HEK293 (cell line): ENCODE results near the gene RGS9.

Experiments used
- CTCF ChIA-PET: fragments of 350-600 bp; formaldehyde crosslinking; extraction: SDS; loops from one replicate; lab custom pipeline; 2021; ENCODE audit warnings: antibody characterized with exemption; lab: Yijun Ruan, JAX
- POLR2A ChIA-PET: fragments of 300-600 bp; formaldehyde crosslinking; extraction: SDS; loops from one replicate; lab custom pipeline; 2020; ENCODE audit warnings: antibody characterized with exemption, inconsistent platforms; lab: Yijun Ruan, JAX
- H3K27ac ChIP-seq: fragments of 200-500 bp; sonication (Bioruptor generic); 2 replicates; pipeline ENCODE4 v1.5.1; 2014; ENCODE audit warnings: low read depth, low read length, control low read depth, inconsistent platforms; ENCODE audit errors: extremely low read depth
- H3K36me3 ChIP-seq, 2 experiments: fragments of 200-500 bp in 1 of 2; sonication (Bioruptor generic) in 1 of 2; 1 replicate in 1 of 2; 2 replicates in 1 of 2; pipeline ENCODE4 v1.5.1; 2014 to 2017; ENCODE audit warnings: inconsistent platforms in 2 of 2, low read length in 2 of 2; ENCODE audit not compliant: control insufficient read depth in 2 of 2, insufficient read depth in 1 of 2
- H3K4me1 ChIP-seq: fragments of 200-500 bp; sonication (Bioruptor generic); 2 replicates; pipeline ENCODE4 v1.5.1; 2014; ENCODE audit warnings: mild to moderate bottlenecking, low read length, inconsistent platforms; ENCODE audit not compliant: control insufficient read depth, insufficient read depth
- H3K4me3 ChIP-seq: 2 replicates; pipeline ENCODE4 v1.5.1; 2011; ENCODE audit warnings: low read depth, mild to moderate bottlenecking, control low read depth, low read length, moderate library complexity
- H3K9me3 ChIP-seq: fragments of 200-500 bp; sonication (Bioruptor generic); 2 replicates; pipeline ENCODE4 v1.5.1; 2014; ENCODE audit warnings: low read depth, low read length, inconsistent platforms; ENCODE audit not compliant: control insufficient read depth, insufficient read depth
- GLI4 ChIP-seq: fragments of 450-650 bp; formaldehyde crosslinking; IDR thresholded peaks from 2 replicates; pipeline ENCODE4 v1.5.1; 2016; ENCODE audit warnings: missing biosample characterization, missing genetic modification characterization
- SCRT2 ChIP-seq: fragments of 450-650 bp; formaldehyde crosslinking; IDR thresholded peaks from 2 replicates; pipeline ENCODE4 v1.5.1; 2016; ENCODE audit warnings: missing biosample characterization, missing genetic modification characterization
- SETDB1 ChIP-seq: IDR thresholded peaks from one replicate; pipeline ENCODE4 v1.6.1; 2017; ENCODE audit warnings: mild to moderate bottlenecking, low read length, moderate library complexity, mixed read lengths; ENCODE audit not compliant: insufficient read length
- ZBTB20 ChIP-seq: fragments of 450-650 bp; formaldehyde crosslinking; IDR thresholded peaks from 2 replicates; pipeline ENCODE4 v1.5.1; 2016; ENCODE audit warnings: missing biosample characterization, missing genetic modification characterization
- ZBTB21 ChIP-seq: fragments of 450-650 bp; formaldehyde crosslinking; IDR thresholded peaks from 2 replicates; pipeline ENCODE4 v1.5.1; 2017; ENCODE audit warnings: missing biosample characterization, missing genetic modification characterization
- ZBTB49 ChIP-seq: fragments of 450-650 bp; formaldehyde crosslinking; IDR thresholded peaks from 2 replicates; pipeline ENCODE4 v1.5.1; 2016; ENCODE audit warnings: missing biosample characterization, missing genetic modification characterization, low read depth
- ZNF157 ChIP-seq: fragments of 450-650 bp; formaldehyde crosslinking; IDR thresholded peaks from 2 replicates; pipeline ENCODE4 v1.5.1; 2016; ENCODE audit warnings: missing biosample characterization, missing genetic modification characterization
- ZNF169 ChIP-seq: fragments of 450-650 bp; formaldehyde crosslinking; IDR thresholded peaks from 2 replicates; pipeline ENCODE4 v1.5.1; 2016; ENCODE audit warnings: missing biosample characterization, missing genetic modification characterization
- ZNF18 ChIP-seq: fragments of 450-650 bp; formaldehyde crosslinking; IDR thresholded peaks from 2 replicates; pipeline ENCODE4 v1.5.1; 2016; ENCODE audit warnings: missing biosample characterization, missing genetic modification characterization
- ZNF366 ChIP-seq: fragments of 450-650 bp; formaldehyde crosslinking; conservative IDR thresholded peaks from 2 replicates; pipeline ENCODE4 v1.5.1; 2016; ENCODE audit warnings: missing biosample characterization, missing genetic modification characterization
- ZNF670 ChIP-seq: fragments of 450-650 bp; formaldehyde crosslinking; IDR thresholded peaks from 2 replicates; pipeline ENCODE4 v1.5.1; 2016; ENCODE audit warnings: missing biosample characterization, missing genetic modification characterization, low read depth
- ZNF704 ChIP-seq: fragments of 450-650 bp; formaldehyde crosslinking; IDR thresholded peaks from 2 replicates; pipeline ENCODE4 v1.5.1; 2016; ENCODE audit warnings: missing biosample characterization, missing genetic modification characterization
- ZNF768 ChIP-seq: fragments of 450-650 bp; formaldehyde crosslinking; IDR thresholded peaks from 2 replicates; pipeline ENCODE4 v1.5.1; 2018; ENCODE audit warnings: missing biosample characterization, mild to moderate bottlenecking, missing genetic modification characterization
- ZSCAN18 ChIP-seq: fragments of 450-650 bp; formaldehyde crosslinking; IDR thresholded peaks from 2 replicates; pipeline ENCODE4 v1.5.1; 2016; ENCODE audit warnings: missing biosample characterization, missing genetic modification characterization

Gene RGS9

GRCh38 chr17:65097110-65097509 is 40.1 kb upstream of the RGS9 start:
- POLR2A ChIA-PET = interaction anchor here (0.7 kb wide), 1 partner anchor 44 kb away, joined by 4 read pairs; no protein-coding TSS in a partner anchor
- H3K4me3 ChIP-seq = no peak overlapping the region
- no peaks in the 10 kb centered on the region for H3K4me1 ChIP-seq
- no peak for TF ChIP-seq ZBTB21 (tag by site-specific recombination)
- TF ChIP-seq, all 188 proteins: peak for 0
- Histone ChIP-seq H3K27ac (no peak overlapping the region), H3K36me3 (no peaks in the 10 kb centered on the region), H3K9me3 (no peaks in the 10 kb centered on the region)
- CTCF ChIA-PET = interaction anchor here (0.5 to 0.8 kb wide), 4 partner anchors 25 to 470 kb away, joined by 3 to 6 read pairs (median 3); no protein-coding TSS in a partner anchor

- Histone ChIP-seq H3K36me3 (peaks cover 0 to 8% of the 10 kb centered on the region in 2 experiments; a peak in 1 of 3 replicates), H3K27ac (no peak overlapping the region), H3K4me1 (no peaks in the 10 kb centered on the region), H3K9me3 (no peaks in the 10 kb centered on the region), H3K4me3 (no peak overlapping the region)
- TF ChIP-seq ZNF366 (tag by site-specific recombination) (no peak), ZNF768 (tag by site-specific recombination) (peak; percentile 76; the same call in 1 of the 2 replicates)
- POLR2A ChIA-PET = interaction anchor here (0.6 to 2.6 kb wide), 2 partner anchors 7 to 43 kb away, joined by 8 to 11 read pairs; partner anchors contain the start of gene GNA13
- CTCF ChIA-PET = interaction anchor here (0.7 to 5.1 kb wide), 26 partner anchors 9 to 1234 kb away, joined by 3 to 36 read pairs (median 6); partner anchors contain the start of gene RGS9
Measured at GRCh38 chr17:65099475-65099874, 37.7 kb upstream of the RGS9 start.

GRCh38 chr17:65099941-65100315 is 37.2 kb upstream of the RGS9 start:
- ChIA-PET CTCF (interaction anchor here (0.6 to 5.1 kb wide), 40 partner anchors 8 to 1240 kb away, joined by 3 to 36 read pairs (median 4); partner anchors contain the start of gene RGS9), POLR2A (interaction anchor here (0.5 to 2.6 kb wide), 5 partner anchors 12 to 134 kb away, joined by 3 to 11 read pairs (median 3); partner anchors contain the start of gene GNA13)
- TF ChIP-seq ZNF704 (tag by site-specific recombination) (no peak), ZBTB20 (0 out of 2 replicates have a peak, but pooled peaks have one; percentile 31), GLI4 (tag by site-specific recombination) (no peak)
- H3K27ac ChIP-seq = no peak overlapping the region; the same call in 1 of the 2 replicates
- H3K36me3 ChIP-seq = peaks cover 0 to 12% of the 10 kb centered on the region in 2 experiments; a peak in 1 of 3 replicates
- H3K4me3 ChIP-seq = no peak overlapping the region
- H3K9me3 ChIP-seq = no peaks in the 10 kb centered on the region
- H3K4me1 ChIP-seq = no peaks in the 10 kb centered on the region

GRCh38 chr17:65100316-65101140 is 36.6 kb upstream of the RGS9 start:
- Histone ChIP-seq H3K4me1 (no peaks in the 10 kb centered on the region), H3K9me3 (no peaks in the 10 kb centered on the region), H3K27ac (peak overlapping the region; percentile 27; the same call in 1 of the 2 replicates), H3K36me3 (peaks cover 0 to 14% of the 10 kb centered on the region in 2 experiments; a peak in 1 of 3 replicates), H3K4me3 (peak overlapping the region; percentile 60)
- POLR2A ChIA-PET = interaction anchor here (0.5 to 2.6 kb wide), 6 partner anchors 13 to 134 kb away, joined by 3 to 11 read pairs (median 3); partner anchors contain the start of gene GNA13
- CTCF ChIA-PET = interaction anchor here (0.6 to 5.1 kb wide), 51 partner anchors 8 to 1972 kb away, joined by 3 to 36 read pairs (median 4); partner anchors contain the start of gene RGS9
- TF ChIP-seq ZBTB49 = no peak
- no peak for TF ChIP-seq ZNF157 (tag by site-specific recombination)
- TF ChIP-seq SCRT2 (tag by site-specific recombination) = peak; percentile 86
- TF ChIP-seq ZNF670 (tag by site-specific recombination) = no peak
- no peak for TF ChIP-seq ZNF169 (tag by site-specific recombination)
- 0 out of 2 replicates have a peak, but pooled peaks have one; percentile 10 for TF ChIP-seq ZNF18 (tag by site-specific recombination)
- TF ChIP-seq SETDB1 = no peak
- TF ChIP-seq ZSCAN18 = peak; percentile 59; the same call in 1 of the 2 replicates
